Breast epithelium (tissue), 4 donors: ENCODE measurements around the gene TRAPPC8. TPM values are rescaled to one million over a fixed set of nuclear protein-coding genes. Genes with fewer than 3 reads are reported as not detected.
"Not testable (repeated sequence)": the region's sequence is repeated elsewhere in the genome, so short reads cannot be mapped to it uniquely, and the experiment has no call there.

Experiments used
- DNase-seq, 2 donors: peaks; one replicate each; pipeline ENCODE4 v3.0.0-alpha.2; 2019; ENCODE audit warnings: low spot score in 2 of 2
- H3K27ac ChIP-seq, 2 donors: fragments of 200-600 bp; sonication (generic) in 1 of 2; one replicate each; pipeline ENCODE4 v1.5.1; 2016 to 2019; ENCODE audit warnings: mild to moderate bottlenecking in 1 of 2
- H3K27me3 ChIP-seq, 2 donors: fragments of 200-600 bp; sonication (generic) in 1 of 2; one replicate each; pipeline versions ENCODE4 v1.5.1 to v1.6.0; 2017 to 2019; ENCODE audit warnings: control low read depth in 1 of 2, mild to moderate bottlenecking in 1 of 2
- H3K36me3 ChIP-seq: fragments of 200-600 bp; one replicate; pipeline ENCODE4 v1.5.1; 2019
- H3K4me1 ChIP-seq, 2 donors: fragments of 200-600 bp; sonication (generic); one replicate each; pipeline ENCODE4 v1.5.1; 2016 to 2019; ENCODE audit warnings: control low read depth in 1 of 2
- H3K4me3 ChIP-seq, 3 donors: fragments of 200-600 bp; sonication (generic); 1 replicate in 2 of 3; 2 replicates in 1 of 3; pipeline ENCODE4 v1.5.1; 2016 to 2019; ENCODE audit warnings: mild to moderate bottlenecking in 3 of 3, moderate library complexity in 2 of 3
- H3K9me3 ChIP-seq, 2 donors: fragments of 200-600 bp; sonication (generic) in 1 of 2; one replicate each; pipeline ENCODE4 v1.5.1; 2016 to 2019; ENCODE audit warnings: control low read depth in 1 of 2
- CTCF ChIP-seq, 3 donors: fragments of 450-650 bp; IDR thresholded peaks; one replicate each; pipeline ENCODE4 v1.5.1; 2016 to 2017; ENCODE audit warnings: antibody characterized with exemption in 3 of 3, mild to moderate bottlenecking in 3 of 3, moderate library complexity in 3 of 3
- POLR2A ChIP-seq: fragments of 450-650 bp; IDR thresholded peaks from one replicate; pipeline ENCODE4 v1.6.1; 2016; ENCODE audit warnings: antibody characterized with exemption, mild to moderate bottlenecking, moderate library complexity
- POLR2AphosphoS5 ChIP-seq, 3 donors: sonication (generic); formaldehyde crosslinking; IDR thresholded peaks; one replicate each; pipeline ENCODE4 v1.6.1; 2017; ENCODE audit warnings: antibody characterized with exemption in 3 of 3
- intact Hi-C: fragments of 100-400 bp; cut with DNase I; formaldehyde crosslinking; loops from one replicate; pipeline ENCODE4 v1.15.1; 2023; ENCODE audit warnings: low total_unique reads
- total RNA-seq, 3 donors: library from RNA; depleted of rRNA; stranded (reverse); fragments of >200 nt; gene quantifications; one replicate each; pipeline ENCODE4 v1.1.0, GENCODE V29; 2016

TRAPPC8 gene
- total RNA-seq, 3 donors from 2014 or later = 39.8 to 75.2 (median 49.8) TPM

- Histone ChIP-seq H3K4me3 (no peak overlapping the region), H3K9me3 (no peaks in the 10 kb centered on the region), H3K27ac (no peak overlapping the region), H3K4me1 (no peaks in the 10 kb centered on the region), H3K36me3 (no peaks in the 10 kb centered on the region), H3K27me3 (no peaks in the 10 kb centered on the region)
- TF ChIP-seq POLR2A (no peak), CTCF (IDR thresholded peaks at IDR 0.05) (no peak), POLR2AphosphoS5 (IDR thresholded peaks at IDR 0.05) (no peak)
- intact Hi-C loops = no loop called here
- no peak for DNase-seq
Observed at GRCh38 chr18:31952223-31952622, 9.3 kb upstream of the TRAPPC8 start.

- H3K4me1 ChIP-seq = no peaks in the 10 kb centered on the region
- no peak overlapping the region for H3K27ac ChIP-seq
- TF ChIP-seq POLR2A (no peak), CTCF (IDR thresholded peaks at IDR 0.05) (no peak), POLR2AphosphoS5 (IDR thresholded peaks at IDR 0.05) (no peak)
- intact Hi-C loops = no loop called here
- no peak overlapping the region for H3K4me3 ChIP-seq
- no peaks in the 10 kb centered on the region for H3K36me3 ChIP-seq
- DNase-seq = no peak
- H3K27me3 ChIP-seq = no peaks in the 10 kb centered on the region
- no peaks in the 10 kb centered on the region for H3K9me3 ChIP-seq
Observed at GRCh38 chr18:31950583-31950982, 7.7 kb upstream of the TRAPPC8 start.

GRCh38 chr18:31948349-31948748 lies 5.4 kb upstream of the TRAPPC8 start:
- intact Hi-C loops, H3K4me1 ChIP-seq, H3K36me3 ChIP-seq, H3K27ac ChIP-seq, H3K27me3 ChIP-seq, H3K4me3 ChIP-seq, H3K9me3 ChIP-seq, DNase-seq: not testable (repeated sequence)

- Histone ChIP-seq H3K27ac (no peak overlapping the region), H3K4me3 (no peak overlapping the region), H3K27me3 (no peaks in the 10 kb centered on the region), H3K9me3 (no peaks in the 10 kb centered on the region), H3K36me3 (no peaks in the 10 kb centered on the region), H3K4me1 (peaks cover 0 to 6% of the 10 kb centered on the region in 2 donors)
- no peak for DNase-seq
- TF ChIP-seq CTCF (IDR thresholded peaks at IDR 0.05) = no peak
- intact Hi-C loops = no loop called here
Observed at GRCh38 chr18:31946305-31947046, 3.5 kb upstream of the TRAPPC8 start.

GRCh38 chr18:31943878-31944816 lies 1.2 kb upstream of the TRAPPC8 start:
- intact Hi-C loops = loop anchor here (5.0 kb wide), 1 partner anchor 138 kb away; no protein-coding TSS in a partner anchor
- H3K4me3 ChIP-seq = peak overlapping the region; percentile 68 to 99 (median 82)
- TF ChIP-seq POLR2AphosphoS5 (IDR thresholded peaks at IDR 0.05) (no peak), CTCF (IDR thresholded peaks at IDR 0.05) (no peak), POLR2A (no peak)

More at GRCh38 chr18:31943878-31944816, 1.2 kb upstream of the TRAPPC8 start:
- Histone ChIP-seq H3K9me3 (no peaks in the 10 kb centered on the region), H3K27me3 (no peaks in the 10 kb centered on the region), H3K27ac (peak overlapping the region; percentile 93 to 96), H3K4me1 (peaks cover 0 to 6% of the 10 kb centered on the region in 2 donors), H3K36me3 (no peaks in the 10 kb centered on the region)
- DNase-seq = no peak
